Tibial nerve (tissue), 4 donors: ENCODE results near the gene CCDC158. TPM values are rescaled to one million over a fixed set of nuclear protein-coding genes. Genes with fewer than 3 reads are reported as not detected.

Experiments
- DNase-seq, 2 donors: peaks; one replicate each; pipeline ENCODE4 v3.0.0-alpha.2; 2019; ENCODE audit warnings: low spot score in 2 of 2
- H3K27ac ChIP-seq, 4 donors: fragments of 200-600 bp; sonication (generic) in 3 of 4; one replicate each; pipeline ENCODE4 v1.5.1; 2017 to 2019; ENCODE audit warnings: mild to moderate bottlenecking in 1 of 4
- H3K27me3 ChIP-seq, 2 donors: fragments of 200-600 bp; sonication (generic) in 1 of 2; one replicate each; pipeline versions ENCODE4 v1.5.1 to v1.6.0; 2017 to 2019
- H3K36me3 ChIP-seq, 3 donors: fragments of 200-600 bp; sonication (generic); one replicate each; pipeline ENCODE4 v1.5.1; 2018 to 2019
- H3K4me1 ChIP-seq, 4 donors: fragments of 200-600 bp; sonication (generic) in 3 of 4; one replicate each; pipeline ENCODE4 v1.5.1; 2017 to 2019
- H3K4me3 ChIP-seq, 4 donors: fragments of 200-600 bp; sonication (generic) in 3 of 4; one replicate each; pipeline ENCODE4 v1.5.1; 2017 to 2019; ENCODE audit warnings: mild to moderate bottlenecking in 1 of 4, moderate library complexity in 1 of 4
- H3K9me3 ChIP-seq, 4 donors: fragments of 200-600 bp; sonication (generic) in 3 of 4; one replicate each; pipeline ENCODE4 v1.5.1; 2017 to 2019
- CTCF ChIP-seq, 5 experiments: fragments of 200-600 bp in 3 of 5; fragments of 450-650 bp in 2 of 5; sonication (generic) in 3 of 5; IDR thresholded peaks; one replicate each; pipeline ENCODE4 v1.5.1; 2016 to 2019; ENCODE audit warnings: antibody characterized with exemption in 5 of 5, mild to moderate bottlenecking in 3 of 5, moderate library complexity in 2 of 5
- EP300 ChIP-seq, 2 donors: sonication (generic); formaldehyde crosslinking; IDR thresholded peaks; one replicate each; pipeline ENCODE4 v1.6.1; 2017; ENCODE audit warnings: antibody characterized with exemption in 2 of 2, mild to moderate bottlenecking in 1 of 2
- POLR2A ChIP-seq, 2 donors: fragments of 450-650 bp; IDR thresholded peaks; one replicate each; pipeline ENCODE4 v1.6.1; 2017; ENCODE audit warnings: antibody characterized with exemption in 2 of 2, mild to moderate bottlenecking in 2 of 2, moderate library complexity in 2 of 2
- WGBS, 2 donors: methylation state at CpG; one replicate each; pipeline ENCODE4 v1.1.5; 2018; 5-methylcytosine and 5-hydroxymethylcytosine counted together
- total RNA-seq, 4 donors: library from RNA; depleted of rRNA; stranded (reverse); fragments of >200 nt; gene quantifications; one replicate each; pipeline ENCODE4 v1.1.0, GENCODE V29; 2016

CCDC158 gene
- total RNA-seq, 4 donors from 2014 or later: 0.39 to 8.4 (median 0.86) TPM

DNA sequence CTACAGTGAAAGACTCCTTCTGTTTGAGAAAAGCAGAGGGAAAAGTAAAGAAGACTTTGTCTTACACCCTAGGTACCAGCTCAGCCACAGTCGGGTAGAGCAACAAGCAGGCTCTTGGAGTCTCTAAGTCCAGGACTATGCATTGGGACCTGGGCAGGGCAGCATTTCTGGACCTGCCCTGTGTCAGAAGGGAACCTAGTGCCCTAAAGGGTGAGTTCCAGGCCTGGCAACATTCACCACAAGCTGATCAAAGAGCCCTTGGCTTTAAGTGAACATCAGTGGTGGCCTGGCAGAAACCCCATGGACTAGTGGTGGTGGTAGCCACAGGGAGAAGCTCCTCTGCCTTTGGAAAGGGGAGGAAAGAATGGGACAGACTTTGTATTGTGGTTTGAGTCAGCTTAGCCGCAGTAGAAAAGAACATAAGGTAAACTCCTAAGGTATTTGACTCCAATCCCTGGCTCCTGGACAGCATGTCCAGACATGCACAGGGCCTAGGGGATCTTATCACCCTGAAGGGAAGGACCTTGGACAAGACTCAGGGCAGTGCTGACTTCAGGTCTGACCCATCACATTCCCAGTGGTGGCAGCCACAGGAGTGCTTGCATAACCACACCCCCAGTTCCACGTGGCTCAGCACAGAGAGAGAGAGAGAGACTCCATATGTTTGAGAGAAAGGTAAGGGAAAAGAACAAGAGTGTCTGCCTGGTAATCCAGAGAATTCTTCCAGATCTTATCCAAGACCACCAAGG is 32.6 kb downstream of the CCDC158 start:
- Histone ChIP-seq H3K27me3 (no peaks in the 10 kb centered on the region), H3K4me3 (no peak overlapping the region), H3K36me3 (peaks cover 0 to 10% (median 0%) of the 10 kb centered on the region in 3 donors), H3K27ac (no peak overlapping the region), H3K4me1 (no peaks in the 10 kb centered on the region), H3K9me3 (peaks cover 0 to 29% (median 0%) of the 10 kb centered on the region in 4 donors)
- no peak for DNase-seq
- 71 to 77% methylated on average over 3 of the region's 3 CpGs for WGBS, 2 donors
- TF ChIP-seq EP300 (IDR thresholded peaks at IDR 0.05) (no peak), POLR2A (IDR thresholded peaks at IDR 0.05) (no peak), CTCF (IDR thresholded peaks at IDR 0.05) (no peak)

DNA sequence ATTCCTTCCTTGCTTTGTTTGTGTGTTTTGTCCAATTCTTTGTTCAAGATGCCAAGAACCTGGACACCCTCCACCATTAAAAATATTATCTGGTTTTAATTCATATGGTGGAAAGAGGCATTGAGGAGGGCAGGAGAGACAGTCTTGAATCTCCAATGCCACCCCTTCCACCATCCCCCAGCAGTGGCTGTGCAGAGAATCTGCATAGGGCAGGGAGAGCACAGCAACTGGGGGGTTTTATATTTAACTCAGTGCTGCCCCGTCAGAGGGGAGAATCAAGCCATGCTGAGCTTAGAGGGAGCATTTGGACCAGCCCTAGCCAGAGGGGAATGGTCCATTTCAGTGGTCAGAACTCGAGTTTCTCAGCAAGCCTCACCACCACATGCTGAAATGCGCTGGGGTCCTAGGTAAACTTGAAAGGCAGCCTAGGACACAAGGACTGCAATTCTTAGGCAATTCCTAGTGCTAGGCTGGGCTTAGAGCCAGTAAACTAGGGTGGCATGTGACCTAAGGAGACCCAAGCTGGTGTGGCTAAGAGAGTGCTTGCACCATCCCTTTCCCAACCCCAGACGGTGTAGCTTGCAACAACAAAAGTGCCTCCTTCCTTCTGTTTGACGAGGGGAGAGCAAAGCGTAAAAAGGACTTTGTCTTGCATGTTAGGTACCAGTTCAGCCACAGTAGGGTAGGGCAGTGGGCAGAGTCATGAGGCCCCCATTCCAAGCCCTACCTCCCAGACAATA is 34.2 kb downstream of the CCDC158 start:
- no peak for DNase-seq
- WGBS, 2 donors: 83 to 87% methylated on average over 6 of the region's 6 CpGs
- no peak for TF ChIP-seq POLR2A (IDR thresholded peaks at IDR 0.05)
- no peak overlapping the region for H3K4me3 ChIP-seq
- no peaks in the 10 kb centered on the region for H3K27me3 ChIP-seq
- H3K9me3 ChIP-seq: peaks cover 0 to 24% (median 0%) of the 10 kb centered on the region in 4 donors
- H3K4me1 ChIP-seq: no peaks in the 10 kb centered on the region
- no peak overlapping the region for H3K27ac ChIP-seq
- peaks cover 0 to 10% (median 0%) of the 10 kb centered on the region in 3 donors for H3K36me3 ChIP-seq

- 88 to 92% methylated on average over 6 of the region's 6 CpGs for whole genome bisulfite sequencing, 2 donors
- Histone ChIP-seq H3K27me3 (no peaks in the 10 kb centered on the region), H3K36me3 (peaks cover 0 to 13% (median 0%) of the 10 kb centered on the region in 3 donors), H3K4me3 (no peak overlapping the region), H3K27ac (no peak overlapping the region), H3K9me3 (peaks cover 0 to 24% (median 0%) of the 10 kb centered on the region in 4 donors), H3K4me1 (no peaks in the 10 kb centered on the region)
- TF ChIP-seq POLR2A (IDR thresholded peaks at IDR 0.05): no peak
- no peak for TF ChIP-seq EP300 (IDR thresholded peaks at IDR 0.05)
- TF ChIP-seq CTCF (IDR thresholded peaks at IDR 0.05): no peak
- DNase-seq: no peak
These were observed 35.0 kb downstream of the CCDC158 start for GRCh38 chr4:76385974-76386373.

DNA sequence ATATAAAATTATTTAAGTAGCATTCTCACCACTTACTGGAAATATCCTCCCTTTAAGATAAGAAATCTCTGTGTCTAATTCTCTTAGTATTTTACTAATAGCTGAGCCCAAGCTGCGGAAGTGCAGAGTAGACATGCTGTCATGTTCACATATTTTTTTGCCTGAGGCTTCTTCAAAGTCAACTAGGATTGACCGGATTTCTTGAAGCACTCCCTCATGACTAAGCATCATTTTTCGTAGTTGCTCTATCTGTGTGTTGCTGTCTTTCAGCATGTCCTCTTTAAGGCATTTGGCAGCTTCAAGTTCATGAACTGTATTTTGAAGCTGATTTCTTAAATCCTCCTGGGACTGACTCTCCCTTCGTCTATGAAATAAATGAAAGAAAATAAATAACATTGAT is 36.9 kb downstream of the CCDC158 start:
- 52 to 63% methylated on average over 4 of the region's 4 CpGs for WGBS, 2 donors
- peaks cover 0 to 16% (median 0%) of the 10 kb centered on the region in 3 donors for H3K36me3 ChIP-seq
- TF ChIP-seq POLR2A (IDR thresholded peaks at IDR 0.05) (no peak), EP300 (IDR thresholded peaks at IDR 0.05) (no peak)
- peaks cover 0 to 13% (median 0%) of the 10 kb centered on the region in 4 donors for H3K9me3 ChIP-seq
- DNase-seq: no peak
- H3K27ac ChIP-seq: no peak overlapping the region
- no peaks in the 10 kb centered on the region for H3K27me3 ChIP-seq
- H3K4me3 ChIP-seq: no peak overlapping the region
- H3K4me1 ChIP-seq: no peaks in the 10 kb centered on the region

DNA sequence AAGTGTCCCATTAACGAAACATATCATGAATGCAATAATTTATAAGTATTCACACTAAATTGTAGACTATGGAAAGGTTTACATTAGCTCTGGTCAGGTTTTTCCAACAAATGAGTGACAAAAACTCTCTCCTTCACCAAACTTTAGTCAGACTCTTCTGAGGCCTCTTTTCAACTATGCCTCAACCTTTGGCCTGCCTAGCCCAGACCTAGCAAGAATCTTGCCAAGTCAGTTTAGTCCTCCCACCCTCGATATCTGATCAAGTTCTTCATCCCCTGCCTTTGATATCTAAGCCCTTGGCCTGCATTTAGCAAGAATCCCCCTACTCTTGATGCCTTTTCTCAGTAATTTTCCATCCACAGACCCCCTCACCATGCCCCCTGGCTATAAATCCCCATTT is 37.9 kb downstream of the CCDC158 start:
- H3K4me3 ChIP-seq: no peak overlapping the region
- no peak for TF ChIP-seq CTCF (IDR thresholded peaks at IDR 0.05)
- TF ChIP-seq POLR2A (IDR thresholded peaks at IDR 0.05): no peak
- no peak for TF ChIP-seq EP300 (IDR thresholded peaks at IDR 0.05)
- WGBS, 2 donors: 86 to 92% methylated on average over 2 of the region's 2 CpGs
- no peak for DNase-seq
- no peaks in the 10 kb centered on the region for H3K27me3 ChIP-seq
- H3K4me1 ChIP-seq: no peaks in the 10 kb centered on the region
- H3K27ac ChIP-seq: no peak overlapping the region
- peaks cover 0 to 10% (median 0%) of the 10 kb centered on the region in 3 donors for H3K36me3 ChIP-seq
- H3K9me3 ChIP-seq: peaks cover 0 to 5% (median 0%) of the 10 kb centered on the region in 4 donors

DNA sequence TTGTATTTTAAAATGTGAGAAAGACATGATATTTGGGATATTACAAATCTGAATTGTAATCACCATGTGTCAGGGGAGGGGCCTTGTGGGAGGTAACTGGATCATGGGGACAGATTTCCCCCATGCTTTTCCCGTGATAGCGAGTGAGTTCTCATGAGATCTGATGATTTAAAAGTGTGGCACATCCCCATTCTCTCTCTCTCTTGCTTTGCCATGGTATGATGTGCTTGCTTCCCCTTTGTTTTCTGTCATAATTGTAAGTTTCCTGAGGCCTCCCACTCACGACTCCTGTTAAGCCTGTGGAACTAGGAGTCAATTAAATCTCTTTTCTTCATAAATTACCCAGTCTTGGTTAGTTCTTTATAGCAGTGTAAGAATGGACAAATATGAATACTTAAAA is 39.0 kb downstream of the CCDC158 start:
- Histone ChIP-seq H3K36me3 (peaks cover 0 to 10% (median 0%) of the 10 kb centered on the region in 3 donors), H3K4me1 (no peaks in the 10 kb centered on the region), H3K4me3 (no peak overlapping the region), H3K27ac (no peak overlapping the region), H3K9me3 (peaks cover 0 to 5% (median 0%) of the 10 kb centered on the region in 4 donors), H3K27me3 (no peaks in the 10 kb centered on the region)
- no peak for DNase-seq
- WGBS, 2 donors: 83 to 84% methylated on average over 3 of the region's 3 CpGs
- TF ChIP-seq POLR2A (IDR thresholded peaks at IDR 0.05): no peak
- no peak for TF ChIP-seq CTCF (IDR thresholded peaks at IDR 0.05)
